ENCODE measurements around the gene RIGI. TPM values are rescaled to one million over a fixed set of nuclear protein-coding genes. Genes with fewer than 3 reads are reported as not detected.

RIGI gene
- total RNA-seq, 2 donors from 2014 or later: 16.9 to 22.1 TPM

DNA sequence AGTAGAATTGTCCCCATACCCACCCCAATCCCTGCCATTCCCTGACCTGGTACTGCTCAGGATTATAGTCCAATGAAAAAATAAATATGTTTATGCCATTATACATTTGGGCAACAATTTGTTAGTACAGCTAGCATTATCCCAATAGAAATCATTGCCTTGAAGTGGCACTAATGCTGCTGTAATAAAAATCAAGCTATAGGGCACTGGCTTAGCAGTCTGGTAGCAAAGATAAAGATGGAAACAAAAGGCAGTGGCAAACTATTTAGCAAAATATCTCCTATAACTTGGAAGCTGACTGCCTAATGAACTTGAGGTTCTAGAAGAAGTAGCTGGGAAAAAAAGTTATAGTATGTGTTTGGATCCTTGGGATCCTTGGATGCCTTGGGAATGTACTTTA lies 28.6 kb upstream of the RIGI start:
- DNase-seq (ENCODE audit: low spot score) (no peak), ATAC-seq (ENCODE audit: insufficient number of reproducible peaks, low FRiP score, low read depth) (no peak)
- TF ChIP-seq, protein P1, sequence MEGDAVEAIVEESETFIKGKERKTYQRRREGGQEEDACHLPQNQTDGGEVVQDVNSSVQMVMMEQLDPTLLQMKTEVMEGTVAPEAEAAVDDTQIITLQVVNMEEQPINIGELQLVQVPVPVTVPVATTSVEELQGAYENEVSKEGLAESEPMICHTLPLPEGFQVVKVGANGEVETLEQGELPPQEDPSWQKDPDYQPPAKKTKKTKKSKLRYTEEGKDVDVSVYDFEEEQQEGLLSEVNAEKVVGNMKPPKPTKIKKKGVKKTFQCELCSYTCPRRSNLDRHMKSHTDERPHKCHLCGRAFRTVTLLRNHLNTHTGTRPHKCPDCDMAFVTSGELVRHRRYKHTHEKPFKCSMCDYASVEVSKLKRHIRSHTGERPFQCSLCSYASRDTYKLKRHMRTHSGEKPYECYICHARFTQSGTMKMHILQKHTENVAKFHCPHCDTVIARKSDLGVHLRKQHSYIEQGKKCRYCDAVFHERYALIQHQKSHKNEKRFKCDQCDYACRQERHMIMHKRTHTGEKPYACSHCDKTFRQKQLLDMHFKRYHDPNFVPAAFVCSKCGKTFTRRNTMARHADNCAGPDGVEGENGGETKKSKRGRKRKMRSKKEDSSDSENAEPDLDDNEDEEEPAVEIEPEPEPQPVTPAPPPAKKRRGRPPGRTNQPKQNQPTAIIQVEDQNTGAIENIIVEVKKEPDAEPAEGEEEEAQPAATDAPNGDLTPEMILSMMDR (IDR thresholded peaks at IDR 0.05): no peak
- Histone ChIP-seq H3K27me3 (replicated peaks; ENCODE audit: insufficient read depth) (no peaks in the 10 kb centered on the region), H3K9me3 (no peaks in the 10 kb centered on the region), H3K4me1 (ENCODE audit: control insufficient read depth in 1 of 2, low read depth in 2 of 2) (peaks cover 4 to 12% of the 10 kb centered on the region in 2 donors), H3K4me3 (no peak overlapping the region), H3K36me3 (no peaks in the 10 kb centered on the region), H3K27ac (no peak overlapping the region)

DNA sequence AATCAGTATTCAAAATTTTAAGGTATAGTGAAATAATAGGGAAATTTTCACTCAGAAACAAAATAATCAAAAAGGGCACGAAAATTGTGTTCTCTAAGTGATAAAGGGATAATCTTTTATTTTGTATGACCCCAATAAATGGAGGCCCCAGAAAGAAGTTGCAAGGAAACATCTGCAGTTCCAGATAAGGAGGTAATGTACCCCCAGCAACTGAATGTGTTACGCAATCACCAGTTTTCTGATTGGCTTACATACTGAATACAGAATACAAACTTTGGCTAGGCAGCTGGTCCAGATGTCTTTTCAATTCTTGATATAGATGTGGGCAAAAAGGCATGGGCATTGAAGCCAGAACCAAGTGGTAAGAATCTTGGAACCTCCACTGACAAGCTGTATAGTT lies 28.1 kb upstream of the RIGI start:
- Histone ChIP-seq H3K36me3 (no peaks in the 10 kb centered on the region), H3K27me3 (replicated peaks; ENCODE audit: insufficient read depth) (no peaks in the 10 kb centered on the region), H3K4me1 (ENCODE audit: control insufficient read depth in 1 of 2, low read depth in 2 of 2) (peaks cover 8 to 12% of the 10 kb centered on the region in 2 donors), H3K9me3 (no peaks in the 10 kb centered on the region), H3K4me3 (no peak overlapping the region), H3K27ac (no peak overlapping the region)
- DNase-seq (ENCODE audit: low spot score) (no peak), ATAC-seq (ENCODE audit: insufficient number of reproducible peaks, low FRiP score, low read depth) (no peak)
- TF ChIP-seq, protein P1 (IDR thresholded peaks at IDR 0.05): no peak

DNA sequence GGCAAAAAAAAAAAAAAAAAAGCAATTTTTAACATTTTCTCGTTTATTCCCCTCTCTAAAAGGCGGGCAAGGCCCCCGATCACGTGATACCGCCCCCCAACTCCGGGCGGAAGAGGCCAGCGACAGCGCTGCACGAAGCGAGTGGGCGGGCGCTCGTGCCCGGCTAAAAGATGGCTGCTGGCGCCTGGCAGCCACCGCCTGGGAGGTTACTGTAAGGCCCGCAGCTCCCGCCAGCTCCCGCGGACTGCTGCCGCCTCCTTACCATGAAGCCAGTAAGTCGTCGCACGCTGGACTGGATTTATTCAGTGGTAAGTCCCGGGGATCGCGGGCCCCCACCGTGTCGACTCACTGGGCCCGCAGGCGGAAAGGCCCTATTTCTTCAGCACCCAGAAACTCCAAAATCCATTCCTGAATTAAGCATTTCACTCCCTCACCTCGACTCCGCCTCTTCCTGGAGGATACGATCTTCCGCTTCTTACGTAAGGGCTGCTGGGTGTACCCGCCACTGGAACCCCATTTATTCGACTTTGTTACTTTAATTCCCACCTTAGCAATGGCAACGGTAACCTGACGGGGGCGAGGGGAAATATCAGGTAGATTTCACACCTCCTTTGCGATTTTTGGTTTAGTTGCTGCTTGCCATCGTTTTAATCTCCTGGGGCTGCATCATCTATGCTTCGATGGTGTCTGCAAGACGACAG lies 26.3 kb upstream of the RIGI start, which contains the start of the genes SMIM27 and TOPORS:
Gene SMIM27, plus strand, starts transcription at position 156 of the 701 bp plus-strand sequence. Its CDS starts 108 bp downstream, at position 264.
Gene TOPORS, minus strand, starts transcription at position 415 of the 701 bp plus-strand sequence. Its CDS starts 150 bp downstream, at position 265.
- peak; percentile 81 for ATAC-seq (ENCODE audit: insufficient number of reproducible peaks, low FRiP score, low read depth)
- TF ChIP-seq, protein P1 (IDR thresholded peaks at IDR 0.05): no peak
- DNase-seq (ENCODE audit: low spot score): peak; percentile 46
- Histone ChIP-seq H3K27ac (peak within 1 kb of the TSS; percentile 93 to 96), H3K4me1 (ENCODE audit: control insufficient read depth in 1 of 2, low read depth in 2 of 2) (peaks cover 10 to 12% of the 10 kb centered on the region in 2 donors), H3K36me3 (no peaks in the 10 kb centered on the region), H3K4me3 (peak within 1 kb of the TSS; percentile 94), H3K9me3 (no peaks in the 10 kb centered on the region), H3K27me3 (replicated peaks; ENCODE audit: insufficient read depth) (no peaks in the 10 kb centered on the region)

DNA sequence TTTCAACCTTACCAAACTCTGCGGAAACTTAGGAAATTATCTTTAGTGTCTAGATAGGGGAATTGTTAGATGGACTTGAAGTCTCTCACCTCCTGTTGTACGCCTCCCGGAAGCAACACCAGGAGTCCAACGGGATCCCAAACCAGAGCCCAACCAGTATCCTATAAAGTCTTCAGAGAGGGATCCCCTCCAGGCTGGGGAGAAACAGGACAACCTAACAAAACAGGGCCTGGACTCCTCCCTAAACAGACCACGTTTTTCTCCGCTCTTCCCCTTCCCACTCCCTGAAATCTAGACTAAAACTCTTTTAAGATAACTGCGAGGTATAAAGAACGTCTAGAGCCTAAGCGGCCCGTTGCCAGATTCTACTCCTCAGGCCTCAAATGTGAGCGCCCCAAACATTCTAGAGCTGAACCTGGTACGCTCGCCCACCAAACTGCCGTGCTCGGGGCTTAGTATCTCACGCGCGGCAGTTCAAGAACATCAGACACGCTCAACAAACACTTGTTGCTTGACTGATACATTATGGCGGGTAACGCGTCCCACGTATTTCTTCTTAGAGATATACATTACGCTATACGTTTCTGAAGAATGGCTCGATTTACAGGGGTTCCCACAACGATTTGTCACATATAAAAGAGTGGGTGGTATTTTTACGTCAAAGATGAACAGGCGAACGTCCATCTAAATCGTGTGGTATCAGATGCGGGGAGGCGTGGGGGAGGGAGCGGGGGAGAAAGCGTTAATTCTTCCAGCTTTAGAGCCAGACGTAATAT lies 25.5 kb upstream of the RIGI start:
- TF ChIP-seq, protein P1 (IDR thresholded peaks at IDR 0.05): no peak
- no peaks in the 10 kb centered on the region for H3K27me3 ChIP-seq (replicated peaks; ENCODE audit: insufficient read depth)
- peak overlapping the region; percentile 94 for H3K4me3 ChIP-seq
- no peaks in the 10 kb centered on the region for H3K36me3 ChIP-seq
- no peaks in the 10 kb centered on the region for H3K9me3 ChIP-seq
- peak overlapping the region; percentile 93 to 96 for H3K27ac ChIP-seq
- DNase-seq (ENCODE audit: low spot score): no peak
- peaks cover 10 to 12% of the 10 kb centered on the region in 2 donors for H3K4me1 ChIP-seq (ENCODE audit: control insufficient read depth in 1 of 2, low read depth in 2 of 2)
- ATAC-seq (ENCODE audit: insufficient number of reproducible peaks, low FRiP score, low read depth): peak; percentile 6
